ENCODE data around the gene TOP3A. TPM values are rescaled to one million over a fixed set of nuclear protein-coding genes. Genes with fewer than 3 reads are reported as not detected.

Gene TOP3A
- total and polyA plus RNA-seq, 2 of the 13 experiments (the other 11 are each of a cell fraction or from before 2014, with no cell fraction given): 16.9 to 36.8 TPM

- POLR2A ChIA-PET: interaction anchor here (0.6 to 3.2 kb wide), 9 partner anchors 8 to 139 kb away, joined by 3 to 29 read pairs (median 5); partner anchors contain the start of genes ALKBH5, MIEF2, SHMT1 and SMCR8
- TF ChIP-seq MXI1 (IDR thresholded peaks at IDR 0.05; ENCODE audit: borderline replicate concordance, low read depth, low read length) (no peak), ZSCAN9 (CRISPR knock-in tag; IDR thresholded peaks at IDR 0.05; ENCODE audit: borderline replicate concordance) (no peak), ZNF335 (CRISPR knock-in tag; IDR thresholded peaks at IDR 0.05) (0 out of 2 replicates have a peak, but pooled peaks have one; percentile 55), ZNF17 (CRISPR knock-in tag; IDR thresholded peaks at IDR 0.05) (no peak), MAFG (CRISPR knock-in tag; IDR thresholded peaks at IDR 0.05) (no peak), BCL3 (CRISPR knock-in tag; IDR thresholded peaks at IDR 0.05) (0 out of 2 replicates have a peak, but pooled peaks have one; percentile 7), ZNF558 (CRISPR knock-in tag; IDR thresholded peaks at IDR 0.05; ENCODE audit: borderline replicate concordance) (no peak), FOXA1 (IDR thresholded peaks at IDR 0.05) (no peak), FOXA1 (CRISPR knock-in tag; IDR thresholded peaks at IDR 0.05) (no peak), HNF4A (CRISPR knock-in tag; IDR thresholded peaks at IDR 0.05) (no peak), RBFOX2 (IDR thresholded peaks at IDR 0.05; ENCODE audit: low read depth, low read length) (no peak), FOXP1 (IDR thresholded peaks at IDR 0.05) (no peak), FOXP1 (CRISPR knock-in tag; IDR thresholded peaks at IDR 0.05) (no peak), MBD4 (IDR thresholded peaks at IDR 0.05; ENCODE audit: borderline replicate concordance, low read length) (no peak), ETV5 (CRISPR knock-in tag; IDR thresholded peaks at IDR 0.05; ENCODE audit: borderline replicate concordance) (0 out of 2 replicates have a peak, but pooled peaks have one; percentile 37), POLR2AphosphoS5 (IDR thresholded peaks at IDR 0.05; ENCODE audit: low read depth, low read length) (no peak)
- TF ChIP-seq, protein P1, sequence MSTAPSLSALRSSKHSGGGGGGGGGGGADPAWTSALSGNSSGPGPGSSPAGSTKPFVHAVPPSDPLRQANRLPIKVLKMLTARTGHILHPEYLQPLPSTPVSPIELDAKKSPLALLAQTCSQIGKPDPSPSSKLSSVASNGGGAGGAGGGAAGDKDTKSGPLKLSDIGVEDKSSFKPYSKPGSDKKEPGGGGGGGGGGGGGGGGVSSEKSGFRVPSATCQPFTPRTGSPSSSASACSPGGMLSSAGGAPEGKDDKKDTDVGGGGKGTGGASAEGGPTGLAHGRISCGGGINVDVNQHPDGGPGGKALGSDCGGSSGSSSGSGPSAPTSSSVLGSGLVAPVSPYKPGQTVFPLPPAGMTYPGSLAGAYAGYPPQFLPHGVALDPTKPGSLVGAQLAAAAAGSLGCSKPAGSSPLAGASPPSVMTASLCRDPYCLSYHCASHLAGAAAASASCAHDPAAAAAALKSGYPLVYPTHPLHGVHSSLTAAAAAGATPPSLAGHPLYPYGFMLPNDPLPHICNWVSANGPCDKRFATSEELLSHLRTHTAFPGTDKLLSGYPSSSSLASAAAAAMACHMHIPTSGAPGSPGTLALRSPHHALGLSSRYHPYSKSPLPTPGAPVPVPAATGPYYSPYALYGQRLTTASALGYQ (CRISPR knock-in tag; IDR thresholded peaks at IDR 0.05): no peak
- TF ChIP-seq, protein P2, sequence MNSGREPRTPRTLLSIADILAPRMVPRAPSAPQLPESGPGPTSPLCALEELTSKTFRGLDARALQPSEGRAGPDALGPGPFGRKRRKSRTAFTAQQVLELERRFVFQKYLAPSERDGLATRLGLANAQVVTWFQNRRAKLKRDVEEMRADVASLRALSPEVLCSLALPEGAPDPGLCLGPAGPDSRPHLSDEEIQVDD (CRISPR knock-in tag; IDR thresholded peaks at IDR 0.05; ENCODE audit: borderline replicate concordance): no peak
- TF ChIP-seq, protein P3, sequence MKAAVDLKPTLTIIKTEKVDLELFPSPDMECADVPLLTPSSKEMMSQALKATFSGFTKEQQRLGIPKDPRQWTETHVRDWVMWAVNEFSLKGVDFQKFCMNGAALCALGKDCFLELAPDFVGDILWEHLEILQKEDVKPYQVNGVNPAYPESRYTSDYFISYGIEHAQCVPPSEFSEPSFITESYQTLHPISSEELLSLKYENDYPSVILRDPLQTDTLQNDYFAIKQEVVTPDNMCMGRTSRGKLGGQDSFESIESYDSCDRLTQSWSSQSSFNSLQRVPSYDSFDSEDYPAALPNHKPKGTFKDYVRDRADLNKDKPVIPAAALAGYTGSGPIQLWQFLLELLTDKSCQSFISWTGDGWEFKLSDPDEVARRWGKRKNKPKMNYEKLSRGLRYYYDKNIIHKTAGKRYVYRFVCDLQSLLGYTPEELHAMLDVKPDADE (CRISPR knock-in tag; IDR thresholded peaks at IDR 0.05): no peak
- TF ChIP-seq, protein P4, sequence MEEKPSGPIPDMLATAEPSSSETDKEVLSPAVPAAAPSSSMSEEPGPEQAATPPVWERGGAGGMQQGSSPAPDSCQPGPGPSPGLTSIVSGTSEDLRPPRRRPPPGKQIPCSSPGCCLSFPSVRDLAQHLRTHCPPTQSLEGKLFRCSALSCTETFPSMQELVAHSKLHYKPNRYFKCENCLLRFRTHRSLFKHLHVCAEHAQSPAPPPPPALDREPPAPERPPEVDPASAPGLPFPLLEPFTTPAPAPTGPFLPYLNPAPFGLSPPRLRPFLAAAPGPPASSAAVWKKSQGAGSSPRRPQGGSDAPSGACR (CRISPR knock-in tag; IDR thresholded peaks at IDR 0.05): 0 out of 2 replicates have a peak, but pooled peaks have one; percentile 37
- TF ChIP-seq, protein P5, sequence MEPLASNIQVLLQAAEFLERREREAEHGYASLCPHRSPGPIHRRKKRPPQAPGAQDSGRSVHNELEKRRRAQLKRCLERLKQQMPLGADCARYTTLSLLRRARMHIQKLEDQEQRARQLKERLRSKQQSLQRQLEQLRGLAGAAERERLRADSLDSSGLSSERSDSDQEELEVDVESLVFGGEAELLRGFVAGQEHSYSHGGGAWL (CRISPR knock-in tag; IDR thresholded peaks at IDR 0.05): no peak
These were observed 90.8 kb downstream of the TOP3A start for GRCh38 chr17:18224053-18224386.

More at GRCh38 chr17:18224053-18224386, 90.8 kb downstream of the TOP3A start:
- WGBS (ENCODE audit: low lambda C conversion rate): 63% methylated on average over 2 of the region's 4 CpGs
- H2AFZ ChIP-seq (ENCODE audit: low read length): peak overlapping the region; percentile 48
- peaks cover 0 to 3% of the 10 kb centered on the region in 2 experiments; a peak in 1 of 5 replicates for H3K27me3 ChIP-seq (ENCODE audit: control insufficient read depth in 1 of 2, insufficient read depth in 2 of 2, low read length in 2 of 2)
- peak overlapping the region; percentile 60 for H3K27ac ChIP-seq (ENCODE audit: extremely low read length, insufficient read depth, low read length)
- intact Hi-C loops (cut with micrococcal nuclease; ENCODE audit: unreplicated experiment) (no loop called here), in situ Hi-C loops (cut with HindIII; ENCODE audit: extremely low pct_ligation_motif_present, low pct_unique_long_range_greater_than_20kb) (loop anchor here (5.0 kb wide), 1 partner anchor 33 kb away; the partner anchor contains the start of gene FLII)
- peaks cover 47% of the 10 kb centered on the region for H3K4me1 ChIP-seq (ENCODE audit: insufficient read depth, low read length)
- BruUV-seq (replicated peaks): TSS peak; percentile 91
- ATAC-seq (peak; percentile 23), DNase-seq (ENCODE audit: low spot score) (no peak), FAIRE-seq (no peak)
- CTCF ChIA-PET (ENCODE audit: low intra/inter-chr PET ratio, low total read pairs): no interaction called here
- H3K36me3 ChIP-seq (replicated peaks in 1 of 2; ENCODE audit: control insufficient read depth in 1 of 2, insufficient read depth in 2 of 2, low read length in 2 of 2): no peaks in the 10 kb centered on the region
- peak overlapping the region; percentile 59 for H3K9ac ChIP-seq (ENCODE audit: insufficient read depth, low read depth, low read length)
- no peaks in the 10 kb centered on the region for H3K9me3 ChIP-seq (ENCODE audit: low read length)
- peak overlapping the region; percentile 100 for H3K4me2 ChIP-seq (ENCODE audit: low read depth, low read length)
- peak overlapping the region; percentile 70 to 93 (median 86) for H3K4me3 ChIP-seq (replicated peaks in 1 of 3; ENCODE audit: insufficient read depth in 1 of 3, low read depth in 2 of 3, low read length in 3 of 3)
- H4K20me1 ChIP-seq (ENCODE audit: insufficient read depth, low read length): peaks cover 4% of the 10 kb centered on the region; the same call in 1 of the 2 replicates
- peaks cover 14% of the 10 kb centered on the region for H3K79me2 ChIP-seq (ENCODE audit: insufficient read depth, low read length)

Measured in HepG2 (cell line).